WTC11 (cell line): ENCODE results near the gene ZPR1. TPM values are rescaled to one million over a fixed set of nuclear protein-coding genes. Genes with fewer than 3 reads are reported as not detected.
A peak's percentile ranks its signal among the peaks of the same experiment; 100 is the strongest.

Experiments used
- ATAC-seq: fragments of 200-7000 bp; cut with Tn5 transposase; 2 replicates; pipeline ENCODE4 v1.10.0; 2021; ENCODE audit warnings: mild to moderate bottlenecking, moderate library complexity
- CTCF ChIA-PET: fragments of 300-600 bp; sonication (Branson Sonifier 250); formaldehyde crosslinking; loops from one replicate; lab custom pipeline; 2021; ENCODE audit warnings: antibody characterized with exemption; lab: Charles Lee
- POLR2A ChIA-PET: fragments of 350-600 bp; sonication (Branson Sonifier 250); formaldehyde crosslinking; loops from one replicate; lab custom pipeline; 2021; ENCODE audit warnings: antibody characterized with exemption; lab: Charles Lee
- DNase-seq: peaks from one replicate; pipeline ENCODE4 v3.0.0; 2021; ENCODE audit warnings: low spot score
- H3K27ac Mint-ChIP-seq: 2 replicates; pipeline ENCODE4 v1.8.0; 2021; ENCODE audit warnings: mixed read lengths
- H3K27me3 Mint-ChIP-seq: 2 replicates; pipeline ENCODE4 v1.8.0; 2021; ENCODE audit warnings: low read depth, mild to moderate bottlenecking, moderate library complexity, mixed read lengths
- H3K36me3 Mint-ChIP-seq: 2 replicates; pipeline ENCODE4 v1.8.0; 2021; ENCODE audit warnings: mixed read lengths
- H3K4me1 Mint-ChIP-seq: 2 replicates; pipeline ENCODE4 v1.8.0; 2022; ENCODE audit warnings: mixed read lengths
- H3K4me3 Mint-ChIP-seq: 2 replicates; pipeline ENCODE4 v1.8.0; 2021; ENCODE audit warnings: mild to moderate bottlenecking, moderate library complexity, mixed read lengths
- H3K9me3 Mint-ChIP-seq: 2 replicates; pipeline ENCODE4 v1.8.0; 2021; ENCODE audit warnings: mixed read lengths
- E2F5 ChIP-seq: sonication (generic); formaldehyde crosslinking; IDR thresholded peaks from 2 replicates; pipeline ENCODE4 v1.8.1; 2022; ENCODE audit warnings: mild to moderate bottlenecking, moderate library complexity, missing genetic modification reagents
- GABPB1 ChIP-seq: sonication (generic); formaldehyde crosslinking; IDR thresholded peaks from 2 replicates; pipeline ENCODE4 v1.8.1; 2023; ENCODE audit warnings: mild to moderate bottlenecking, missing genetic modification reagents
- HMGXB4 ChIP-seq: sonication (generic); formaldehyde crosslinking; IDR thresholded peaks from 2 replicates; pipeline ENCODE4 v1.8.1; 2023; ENCODE audit warnings: mild to moderate bottlenecking, moderate library complexity, missing genetic modification reagents
- NR3C1 ChIP-seq: sonication (generic); formaldehyde crosslinking; conservative IDR thresholded peaks from 2 replicates; pipeline ENCODE4 v1.8.1; 2023; ENCODE audit warnings: low read depth, mild to moderate bottlenecking, missing genetic modification reagents
- SMAD3 ChIP-seq: sonication (generic); formaldehyde crosslinking; IDR thresholded peaks from 2 replicates; pipeline ENCODE4 v1.8.0; 2022; ENCODE audit warnings: missing genetic modification reagents, mild to moderate bottlenecking, borderline replicate concordance
- STAT6 ChIP-seq: sonication (generic); formaldehyde crosslinking; conservative IDR thresholded peaks from 2 replicates; pipeline ENCODE4 v1.8.1; 2023; ENCODE audit warnings: mild to moderate bottlenecking, low read depth, missing genetic modification reagents, moderate library complexity
- TP53 ChIP-seq: sonication (generic); formaldehyde crosslinking; IDR thresholded peaks from 2 replicates; pipeline ENCODE4 v1.8.1; 2023; ENCODE audit warnings: mild to moderate bottlenecking, missing genetic modification reagents
- USF2 ChIP-seq: sonication (generic); formaldehyde crosslinking; IDR thresholded peaks from 2 replicates; pipeline ENCODE4 v1.8.1; 2023; ENCODE audit warnings: mild to moderate bottlenecking, missing genetic modification reagents, moderate library complexity
- total RNA-seq: library from RNA; stranded (reverse); gene quantifications from 3 replicates; pipeline ENCODE4 v1.2.3, GENCODE V29; 2021
- TF ChIP-seq, protein P1 (sequence below): fragments of 200-600 bp; IDR thresholded peaks from 2 replicates; pipeline ENCODE4 v1.8.0; 2022; ENCODE audit warnings: antibody characterized with exemption
- TF ChIP-seq, protein P2 (sequence below): sonication (generic); formaldehyde crosslinking; IDR thresholded peaks from 2 replicates; pipeline ENCODE4 v1.8.0; 2023; ENCODE audit warnings: missing genetic modification reagents, mild to moderate bottlenecking, borderline replicate concordance
- TF ChIP-seq, protein P3 (sequence below): sonication (generic); formaldehyde crosslinking; IDR thresholded peaks from 2 replicates; pipeline ENCODE4 v1.8.0; 2022; ENCODE audit warnings: mild to moderate bottlenecking, missing genetic modification reagents
- TF ChIP-seq, protein P4 (sequence below): sonication (generic); formaldehyde crosslinking; IDR thresholded peaks from 2 replicates; pipeline ENCODE4 v1.8.1; 2023; ENCODE audit warnings: mild to moderate bottlenecking, missing genetic modification reagents

Gene ZPR1
- total RNA-seq, 1 experiment from 2014 or later, result 59.6 TPM

DNA sequence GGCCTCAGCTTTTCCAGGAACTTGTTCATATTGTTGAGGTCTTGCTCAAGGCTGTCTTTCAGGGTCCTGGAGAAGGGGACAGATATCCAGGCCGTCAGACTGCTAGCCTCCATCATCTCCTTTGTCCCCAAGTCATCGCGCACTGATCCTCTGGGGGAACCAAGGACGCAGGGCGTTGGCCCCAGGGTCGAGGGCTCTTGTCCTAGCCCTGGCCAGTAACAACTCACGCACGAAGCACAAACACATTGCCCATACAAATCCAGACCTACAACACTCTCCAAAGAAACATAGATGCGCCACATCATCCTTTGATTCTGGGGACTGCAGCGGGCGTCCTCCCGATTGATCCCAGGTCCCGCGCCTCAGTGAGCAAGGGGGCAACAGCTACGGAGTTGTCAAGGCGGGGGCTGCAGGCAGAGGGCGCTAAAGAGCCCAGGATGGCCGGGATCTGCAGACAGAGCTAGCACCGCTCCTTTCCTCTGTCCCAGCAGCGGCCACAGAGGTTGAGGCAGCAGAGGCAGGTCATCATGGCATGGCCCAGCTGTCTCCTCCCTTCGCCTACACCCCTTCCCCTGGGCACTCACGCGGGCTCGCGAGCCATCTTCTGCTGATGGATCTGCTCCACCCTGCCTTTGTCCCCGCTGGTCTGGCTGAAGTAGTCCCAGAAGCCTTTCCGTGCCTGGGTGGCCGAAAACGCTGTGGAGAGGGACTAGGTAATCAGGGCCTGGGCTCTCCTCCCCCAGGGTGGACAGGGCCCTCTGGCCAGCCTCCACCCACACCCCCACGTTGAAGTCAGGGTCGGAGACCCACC, 3.4 kb upstream of the ZPR1 start:
- no peaks in the 10 kb centered on the region for H3K9me3 Mint-ChIP-seq
- ChIA-PET POLR2A (interaction anchor here (0.5 to 1.2 kb wide), 4 partner anchors 35 to 529 kb away, joined by 3 to 8 read pairs (median 4); partner anchors contain the start of gene SIK3), CTCF (interaction anchor here (0.6 to 8.7 kb wide), 59 partner anchors 9 to 440 kb away, joined by 3 to 358 read pairs (median 5); partner anchors contain the start of genes APOA1, APOA4, APOC3 and BUD13)
- TF ChIP-seq HMGXB4 (CRISPR knock-in tag) (0 out of 2 replicates have a peak, but pooled peaks have one; percentile 53), TP53 (no peak), NR3C1 (no peak), SMAD3 (CRISPR knock-in tag) (no peak), GABPB1 (CRISPR knock-in tag) (0 out of 2 replicates have a peak, but pooled peaks have one; percentile 46), USF2 (no peak)
- TF ChIP-seq, protein P1, sequence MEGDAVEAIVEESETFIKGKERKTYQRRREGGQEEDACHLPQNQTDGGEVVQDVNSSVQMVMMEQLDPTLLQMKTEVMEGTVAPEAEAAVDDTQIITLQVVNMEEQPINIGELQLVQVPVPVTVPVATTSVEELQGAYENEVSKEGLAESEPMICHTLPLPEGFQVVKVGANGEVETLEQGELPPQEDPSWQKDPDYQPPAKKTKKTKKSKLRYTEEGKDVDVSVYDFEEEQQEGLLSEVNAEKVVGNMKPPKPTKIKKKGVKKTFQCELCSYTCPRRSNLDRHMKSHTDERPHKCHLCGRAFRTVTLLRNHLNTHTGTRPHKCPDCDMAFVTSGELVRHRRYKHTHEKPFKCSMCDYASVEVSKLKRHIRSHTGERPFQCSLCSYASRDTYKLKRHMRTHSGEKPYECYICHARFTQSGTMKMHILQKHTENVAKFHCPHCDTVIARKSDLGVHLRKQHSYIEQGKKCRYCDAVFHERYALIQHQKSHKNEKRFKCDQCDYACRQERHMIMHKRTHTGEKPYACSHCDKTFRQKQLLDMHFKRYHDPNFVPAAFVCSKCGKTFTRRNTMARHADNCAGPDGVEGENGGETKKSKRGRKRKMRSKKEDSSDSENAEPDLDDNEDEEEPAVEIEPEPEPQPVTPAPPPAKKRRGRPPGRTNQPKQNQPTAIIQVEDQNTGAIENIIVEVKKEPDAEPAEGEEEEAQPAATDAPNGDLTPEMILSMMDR, result peak; percentile 94
- TF ChIP-seq, protein P2, sequence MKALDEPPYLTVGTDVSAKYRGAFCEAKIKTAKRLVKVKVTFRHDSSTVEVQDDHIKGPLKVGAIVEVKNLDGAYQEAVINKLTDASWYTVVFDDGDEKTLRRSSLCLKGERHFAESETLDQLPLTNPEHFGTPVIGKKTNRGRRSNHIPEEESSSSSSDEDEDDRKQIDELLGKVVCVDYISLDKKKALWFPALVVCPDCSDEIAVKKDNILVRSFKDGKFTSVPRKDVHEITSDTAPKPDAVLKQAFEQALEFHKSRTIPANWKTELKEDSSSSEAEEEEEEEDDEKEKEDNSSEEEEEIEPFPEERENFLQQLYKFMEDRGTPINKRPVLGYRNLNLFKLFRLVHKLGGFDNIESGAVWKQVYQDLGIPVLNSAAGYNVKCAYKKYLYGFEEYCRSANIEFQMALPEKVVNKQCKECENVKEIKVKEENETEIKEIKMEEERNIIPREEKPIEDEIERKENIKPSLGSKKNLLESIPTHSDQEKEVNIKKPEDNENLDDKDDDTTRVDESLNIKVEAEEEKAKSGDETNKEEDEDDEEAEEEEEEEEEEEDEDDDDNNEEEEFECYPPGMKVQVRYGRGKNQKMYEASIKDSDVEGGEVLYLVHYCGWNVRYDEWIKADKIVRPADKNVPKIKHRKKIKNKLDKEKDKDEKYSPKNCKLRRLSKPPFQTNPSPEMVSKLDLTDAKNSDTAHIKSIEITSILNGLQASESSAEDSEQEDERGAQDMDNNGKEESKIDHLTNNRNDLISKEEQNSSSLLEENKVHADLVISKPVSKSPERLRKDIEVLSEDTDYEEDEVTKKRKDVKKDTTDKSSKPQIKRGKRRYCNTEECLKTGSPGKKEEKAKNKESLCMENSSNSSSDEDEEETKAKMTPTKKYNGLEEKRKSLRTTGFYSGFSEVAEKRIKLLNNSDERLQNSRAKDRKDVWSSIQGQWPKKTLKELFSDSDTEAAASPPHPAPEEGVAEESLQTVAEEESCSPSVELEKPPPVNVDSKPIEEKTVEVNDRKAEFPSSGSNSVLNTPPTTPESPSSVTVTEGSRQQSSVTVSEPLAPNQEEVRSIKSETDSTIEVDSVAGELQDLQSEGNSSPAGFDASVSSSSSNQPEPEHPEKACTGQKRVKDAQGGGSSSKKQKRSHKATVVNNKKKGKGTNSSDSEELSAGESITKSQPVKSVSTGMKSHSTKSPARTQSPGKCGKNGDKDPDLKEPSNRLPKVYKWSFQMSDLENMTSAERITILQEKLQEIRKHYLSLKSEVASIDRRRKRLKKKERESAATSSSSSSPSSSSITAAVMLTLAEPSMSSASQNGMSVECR (CRISPR knock-in tag), result 0 out of 2 replicates have a peak, but pooled peaks have one; percentile 43
- TF ChIP-seq, protein P3, sequence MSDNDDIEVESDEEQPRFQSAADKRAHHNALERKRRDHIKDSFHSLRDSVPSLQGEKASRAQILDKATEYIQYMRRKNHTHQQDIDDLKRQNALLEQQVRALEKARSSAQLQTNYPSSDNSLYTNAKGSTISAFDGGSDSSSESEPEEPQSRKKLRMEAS (CRISPR knock-in tag), result peak; percentile 62; the same call in 1 of the 2 replicates
- H3K4me3 Mint-ChIP-seq, result peak overlapping the region; percentile 40
- no peak overlapping the region for H3K27ac Mint-ChIP-seq
- H3K36me3 Mint-ChIP-seq, result peaks cover 10% of the 10 kb centered on the region; the same call in 1 of the 2 replicates
- peaks cover 24% of the 10 kb centered on the region for H3K4me1 Mint-ChIP-seq
- ATAC-seq, result peak; percentile 89
- H3K27me3 Mint-ChIP-seq, result peaks cover 26% of the 10 kb centered on the region
- DNase-seq, result peak; percentile 95

DNA sequence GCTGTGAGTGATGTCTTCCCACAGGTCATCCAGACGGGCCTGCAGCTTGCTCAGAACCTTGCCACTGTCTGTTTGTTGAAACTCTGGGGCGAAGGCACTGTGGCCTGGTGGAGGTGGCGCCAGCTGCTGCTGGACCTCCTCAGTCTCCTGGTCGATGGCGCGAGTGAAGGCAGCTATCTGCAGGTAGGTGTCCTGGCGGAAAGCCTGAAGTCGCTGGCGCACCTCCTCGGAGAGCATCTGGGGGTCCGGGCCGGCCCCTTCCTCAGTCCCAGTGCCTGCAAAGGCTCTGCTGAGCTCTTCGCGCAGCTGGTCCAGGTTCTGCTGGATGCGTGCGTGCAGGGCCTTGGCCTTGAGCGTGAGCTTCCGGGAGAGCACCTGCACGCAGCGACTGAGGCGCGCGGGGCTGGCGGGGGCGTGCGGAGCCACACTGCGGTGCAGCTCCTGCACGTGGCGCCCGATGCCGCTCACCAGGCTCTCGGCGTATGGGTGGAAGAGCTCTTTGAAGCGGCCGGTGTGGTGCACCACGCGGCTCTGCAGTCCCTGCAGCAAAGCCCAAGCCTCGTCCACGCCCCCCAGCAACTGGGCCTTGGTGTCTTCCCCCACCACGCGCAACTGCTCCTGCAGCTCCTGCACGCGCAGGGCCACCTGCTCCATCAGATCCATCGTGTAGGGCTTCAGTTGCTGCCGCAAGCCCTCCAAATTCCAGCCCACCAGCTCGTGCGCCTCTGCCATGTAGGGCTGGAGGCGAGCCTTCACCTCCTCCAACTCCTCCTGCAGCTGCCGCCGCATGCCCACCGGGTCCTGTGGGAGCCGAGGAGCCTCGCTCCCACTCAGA, 2.6 kb upstream of the ZPR1 start:
- Mint-ChIP-seq H3K4me1 (peaks cover 24% of the 10 kb centered on the region), H3K27ac (no peak overlapping the region), H3K4me3 (no peak overlapping the region), H3K27me3 (peaks cover 26% of the 10 kb centered on the region), H3K9me3 (no peaks in the 10 kb centered on the region), H3K36me3 (peaks cover 19% of the 10 kb centered on the region)
- ChIA-PET POLR2A (interaction anchor here (0.5 to 1.2 kb wide), 3 partner anchors 36 to 530 kb away, joined by 3 to 8 read pairs (median 5); no protein-coding TSS in a partner anchor), CTCF (interaction anchor here (0.5 to 8.7 kb wide), 49 partner anchors 10 to 441 kb away, joined by 3 to 358 read pairs (median 6); partner anchors contain the start of genes APOA1, APOA4, APOC3 and BUD13)
- ATAC-seq, result no peak
- DNase-seq, result no peak
- no peak for TF ChIP-seq E2F5 (CRISPR knock-in tag)
- no peak for TF ChIP-seq STAT6 (CRISPR knock-in tag)
- TF ChIP-seq, protein P1, result no peak
- TF ChIP-seq, protein P4, sequence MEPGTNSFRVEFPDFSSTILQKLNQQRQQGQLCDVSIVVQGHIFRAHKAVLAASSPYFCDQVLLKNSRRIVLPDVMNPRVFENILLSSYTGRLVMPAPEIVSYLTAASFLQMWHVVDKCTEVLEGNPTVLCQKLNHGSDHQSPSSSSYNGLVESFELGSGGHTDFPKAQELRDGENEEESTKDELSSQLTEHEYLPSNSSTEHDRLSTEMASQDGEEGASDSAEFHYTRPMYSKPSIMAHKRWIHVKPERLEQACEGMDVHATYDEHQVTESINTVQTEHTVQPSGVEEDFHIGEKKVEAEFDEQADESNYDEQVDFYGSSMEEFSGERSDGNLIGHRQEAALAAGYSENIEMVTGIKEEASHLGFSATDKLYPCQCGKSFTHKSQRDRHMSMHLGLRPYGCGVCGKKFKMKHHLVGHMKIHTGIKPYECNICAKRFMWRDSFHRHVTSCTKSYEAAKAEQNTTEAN, result no peak
